ENCODE data around the gene ODAD4. TPM values are rescaled to one million over a fixed set of nuclear protein-coding genes. Genes with fewer than 3 reads are reported as not detected.

ODAD4 gene
- polyA plus RNA-seq, 3 donors = 0.04 to 0.28 (median 0.23) TPM

- Histone ChIP-seq H3K4me1 (ENCODE audit: control insufficient read depth in 1 of 2, insufficient read depth in 2 of 2, low read length in 2 of 2) (no peaks in the 10 kb centered on the region), H3K4me2 (replicated peaks; ENCODE audit: extremely low read depth, low read length, poor library complexity, severe bottlenecking) (no peak overlapping the region), H3K27ac (ENCODE audit: low read depth in 1 of 2, low read length in 2 of 2) (no peak overlapping the region), H3K4me3 (replicated peaks in 1 of 3; ENCODE audit: low read depth in 2 of 3, low read length in 3 of 3) (no peak overlapping the region), H3K9ac (ENCODE audit: insufficient read depth, low read length, poor library complexity, severe bottlenecking) (no peak overlapping the region), H2AFZ (ENCODE audit: insufficient read depth, low read depth, low read length, poor library complexity, severe bottlenecking) (no peak overlapping the region), H3K9me3 (replicated peaks in 1 of 2; ENCODE audit: control insufficient read depth in 1 of 2, insufficient read depth in 1 of 2, low read length in 2 of 2) (no peaks in the 10 kb centered on the region), H3K27me3 (ENCODE audit: control insufficient read depth in 2 of 2, insufficient read depth in 2 of 2, low read length in 2 of 2) (no peaks in the 10 kb centered on the region), H4K20me1 (ENCODE audit: insufficient read depth, low read length) (no peaks in the 10 kb centered on the region), H3K36me3 (replicated peaks in 1 of 2; ENCODE audit: control insufficient read depth in 1 of 2, insufficient read depth in 2 of 2, low read length in 2 of 2) (no peaks in the 10 kb centered on the region), H3K79me2 (ENCODE audit: insufficient read depth, low read length) (no peaks in the 10 kb centered on the region)
- Mint-ChIP-seq H3K4me1 (no peaks in the 10 kb centered on the region), H3K4me3 (no peak overlapping the region), H3K27ac (peak overlapping the region in 1 of 7 donors; percentile 41), H3K36me3 (no peaks in the 10 kb centered on the region), H3K27me3 (ENCODE audit: low read depth in 3 of 3) (peaks cover 0 to 4% (median 2%) of the 10 kb centered on the region in 3 donors), H3K9me3 (peaks cover 0 to 3% (median 0%) of the 10 kb centered on the region in 7 donors)
- WGBS (ENCODE audit: insufficient coverage) = 80% methylated on average over 2 of the region's 3 CpGs
- no peak for DNase-seq
- no peak for TF ChIP-seq CTCF (IDR thresholded peaks at IDR 0.05)
- intact Hi-C loops (cut with micrococcal nuclease) = no loop called here
Observed at GRCh38 chr17:41944943-41945342, 14.5 kb downstream of the ODAD4 start.

GRCh38 chr17:41948762-41949460, 18.5 kb downstream of the ODAD4 start:
- no peak for TF ChIP-seq CTCF (IDR thresholded peaks at IDR 0.05)
- H4K20me1 ChIP-seq (ENCODE audit: insufficient read depth, low read length) = no peaks in the 10 kb centered on the region
- H3K27ac Mint-ChIP-seq = no peak overlapping the region
- no peaks in the 10 kb centered on the region for H3K79me2 ChIP-seq (ENCODE audit: insufficient read depth, low read length)
- H3K4me1 ChIP-seq (ENCODE audit: control insufficient read depth in 1 of 2, insufficient read depth in 2 of 2, low read length in 2 of 2) = no peaks in the 10 kb centered on the region
- H3K36me3 Mint-ChIP-seq = no peaks in the 10 kb centered on the region
- no peaks in the 10 kb centered on the region for H3K27me3 Mint-ChIP-seq (ENCODE audit: low read depth in 3 of 3)
- peaks cover 0 to 3% (median 0%) of the 10 kb centered on the region in 7 donors for H3K9me3 Mint-ChIP-seq
- H3K4me3 ChIP-seq (replicated peaks in 1 of 3; ENCODE audit: low read depth in 2 of 3, low read length in 3 of 3) = no peak overlapping the region
- no peak overlapping the region for H3K4me2 ChIP-seq (replicated peaks; ENCODE audit: extremely low read depth, low read length, poor library complexity, severe bottlenecking)
- no peak overlapping the region for H3K4me3 Mint-ChIP-seq
- H3K9me3 ChIP-seq (replicated peaks in 1 of 2; ENCODE audit: control insufficient read depth in 1 of 2, insufficient read depth in 1 of 2, low read length in 2 of 2) = no peaks in the 10 kb centered on the region
- H2AFZ ChIP-seq (ENCODE audit: insufficient read depth, low read depth, low read length, poor library complexity, severe bottlenecking) = no peak overlapping the region
- no peak for DNase-seq
- H3K9ac ChIP-seq (ENCODE audit: insufficient read depth, low read length, poor library complexity, severe bottlenecking) = no peak overlapping the region
- no peaks in the 10 kb centered on the region for H3K4me1 Mint-ChIP-seq
- H3K27me3 ChIP-seq (ENCODE audit: control insufficient read depth in 2 of 2, insufficient read depth in 2 of 2, low read length in 2 of 2) = no peaks in the 10 kb centered on the region
- no peak overlapping the region for H3K27ac ChIP-seq (ENCODE audit: low read depth in 1 of 2, low read length in 2 of 2)
- 88% methylated on average over 4 of the region's 11 CpGs for WGBS (ENCODE audit: insufficient coverage)
- intact Hi-C loops (cut with micrococcal nuclease) = no loop called here
- no peaks in the 10 kb centered on the region for H3K36me3 ChIP-seq (replicated peaks in 1 of 2; ENCODE audit: control insufficient read depth in 1 of 2, insufficient read depth in 2 of 2, low read length in 2 of 2)

Measured in CD14-positive monocyte (primary cell).